Ishikawa (cell line): ENCODE data around the gene RNF220.

Source experiments
- CEBPB ChIP-seq: IDR thresholded peaks from 2 replicates; pipeline ENCODE4 v1.6.1; 2012
- CREB1 ChIP-seq: IDR thresholded peaks from 2 replicates; pipeline ENCODE4 v1.6.1; 2012; ENCODE audit warnings: low read depth
- EGR1 ChIP-seq: IDR thresholded peaks from 2 replicates; pipeline ENCODE4 v1.6.1; 2012
- EP300 ChIP-seq: IDR thresholded peaks from 2 replicates; pipeline ENCODE4 v1.6.1; 2012; ENCODE audit warnings: borderline replicate concordance
- FOXM1 ChIP-seq: IDR thresholded peaks from 2 replicates; pipeline ENCODE4 v1.6.1; 2012; ENCODE audit warnings: low read depth, borderline replicate concordance
- NFIC ChIP-seq: IDR thresholded peaks from 2 replicates; pipeline ENCODE4 v1.6.1; 2012
- RAD21 ChIP-seq: IDR thresholded peaks from 2 replicates; pipeline ENCODE4 v1.6.1; 2012; ENCODE audit warnings: low read depth
- REST ChIP-seq: IDR thresholded peaks from 2 replicates; pipeline ENCODE4 v1.6.1; 2012; ENCODE audit warnings: low read depth, mild to moderate bottlenecking
- TAF1 ChIP-seq: IDR thresholded peaks from 2 replicates; pipeline ENCODE4 v1.6.1; 2012; ENCODE audit warnings: low read depth, mild to moderate bottlenecking
- TCF12 ChIP-seq: IDR thresholded peaks from 2 replicates; pipeline ENCODE4 v1.6.1; 2012; ENCODE audit warnings: low read depth
- USF1 ChIP-seq: IDR thresholded peaks from 2 replicates; pipeline ENCODE4 v1.6.1; 2012
- YY1 ChIP-seq: IDR thresholded peaks from 2 replicates; pipeline ENCODE4 v1.6.1; 2012; ENCODE audit warnings: low read depth
- ZBTB7A ChIP-seq: IDR thresholded peaks from 2 replicates; pipeline ENCODE4 v1.6.1; 2012; ENCODE audit warnings: low read depth
- TF ChIP-seq, protein P1 (sequence below): IDR thresholded peaks from 2 replicates; pipeline ENCODE4 v1.6.1; 2012

Gene RNF220

DNA sequence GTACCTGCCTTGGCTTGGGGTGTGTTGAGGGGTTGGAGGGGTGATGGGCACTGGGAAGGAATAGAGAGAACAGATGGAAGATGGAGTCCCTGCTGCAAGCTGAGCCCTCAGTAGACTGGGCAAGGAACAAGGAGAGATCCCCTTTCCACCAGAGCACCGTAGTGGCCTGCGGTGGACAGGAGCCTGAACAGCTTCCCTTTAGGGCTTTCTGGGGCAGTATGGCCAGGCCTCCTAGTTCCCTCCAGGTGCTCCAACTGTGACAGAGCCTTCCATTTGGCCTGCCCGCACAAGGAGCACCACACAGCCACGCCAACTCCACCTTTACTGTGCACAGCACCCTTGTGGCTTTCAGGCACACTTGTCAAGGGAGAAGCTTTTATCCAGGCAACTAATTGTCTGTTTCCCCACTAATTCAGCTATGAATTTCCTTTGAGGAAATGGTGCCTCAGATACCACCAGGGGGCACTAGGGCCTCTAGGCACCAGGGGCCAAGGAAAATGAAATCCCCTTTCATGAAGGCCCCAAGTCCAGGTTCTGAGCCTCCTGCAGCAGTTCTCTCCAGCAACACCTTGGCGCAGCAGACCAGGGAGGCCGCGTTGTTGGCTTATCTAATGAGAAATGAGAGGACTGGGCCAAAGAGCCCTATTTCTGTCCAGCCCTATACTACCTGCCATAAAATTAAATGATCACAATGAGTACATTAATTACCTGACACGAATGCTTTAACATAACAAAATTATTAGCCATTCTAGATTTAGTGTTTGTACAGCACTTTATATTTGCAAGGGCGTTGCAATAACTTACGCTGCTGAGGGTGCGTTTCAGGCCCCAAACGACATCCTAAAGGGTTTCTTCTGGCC is 26.9 kb upstream of the RNF220 start:
- TF ChIP-seq FOXM1 (no peak), RAD21 (peak; percentile 83)

- TF ChIP-seq TCF12: no peak
- no peak for TF ChIP-seq NFIC
These were observed 24.3 kb upstream of the RNF220 start for GRCh38 chr1:44380666-44381177.

DNA sequence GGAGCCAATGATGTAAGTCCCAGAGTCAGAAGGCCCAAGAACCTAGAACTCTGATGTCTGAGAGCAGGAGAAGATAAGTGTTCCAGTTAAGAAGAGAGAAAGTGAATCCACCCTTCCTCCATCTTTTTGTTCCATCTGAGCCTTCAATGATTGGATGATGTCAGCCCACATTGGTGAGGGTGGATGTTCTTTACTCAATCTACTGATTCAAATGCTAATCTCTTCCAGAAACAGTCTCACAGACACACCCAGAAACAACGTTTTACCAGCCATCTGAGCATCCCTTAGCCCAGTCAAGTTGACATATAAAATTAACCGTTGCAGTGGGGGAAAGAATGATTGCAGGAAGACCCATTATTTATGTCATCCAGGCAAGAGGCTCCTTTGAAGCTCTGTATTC is 16.5 kb upstream of the RNF220 start:
- TF ChIP-seq NFIC (no peak), REST (no peak), TCF12 (no peak), YY1 (no peak), USF1 (no peak), CREB1 (no peak), ZBTB7A (no peak), CEBPB (no peak), FOXM1 (no peak), RAD21 (no peak), EP300 (no peak), EGR1 (no peak)
- TF ChIP-seq, protein P1, sequence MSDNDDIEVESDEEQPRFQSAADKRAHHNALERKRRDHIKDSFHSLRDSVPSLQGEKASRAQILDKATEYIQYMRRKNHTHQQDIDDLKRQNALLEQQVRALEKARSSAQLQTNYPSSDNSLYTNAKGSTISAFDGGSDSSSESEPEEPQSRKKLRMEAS: no peak

DNA sequence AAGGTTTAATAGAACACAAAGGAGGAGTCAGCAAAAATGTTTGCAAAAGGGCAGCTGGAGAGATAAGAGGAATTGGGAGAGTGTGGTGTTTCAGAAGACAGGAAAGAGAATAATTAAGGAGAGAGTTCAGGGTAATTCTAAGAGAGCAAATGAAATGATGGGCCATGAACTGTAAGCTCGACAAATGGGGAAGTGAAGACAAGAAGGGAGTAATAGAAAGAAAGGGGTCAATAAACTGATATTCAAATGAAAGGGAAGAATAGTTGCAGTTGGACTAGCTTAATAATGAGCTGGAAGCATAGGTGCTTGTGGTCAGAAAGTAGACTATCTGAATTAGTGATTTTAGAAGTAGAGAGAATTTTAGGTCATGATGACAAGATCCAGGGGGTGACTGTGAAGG is 15.6 kb upstream of the RNF220 start:
- TF ChIP-seq CREB1: no peak
- no peak for TF ChIP-seq EGR1
- no peak for TF ChIP-seq EP300
- TF ChIP-seq, protein P1: no peak
- TF ChIP-seq TCF12: no peak
- TF ChIP-seq YY1: no peak
- no peak for TF ChIP-seq ZBTB7A
- no peak for TF ChIP-seq USF1
- TF ChIP-seq REST: no peak

DNA sequence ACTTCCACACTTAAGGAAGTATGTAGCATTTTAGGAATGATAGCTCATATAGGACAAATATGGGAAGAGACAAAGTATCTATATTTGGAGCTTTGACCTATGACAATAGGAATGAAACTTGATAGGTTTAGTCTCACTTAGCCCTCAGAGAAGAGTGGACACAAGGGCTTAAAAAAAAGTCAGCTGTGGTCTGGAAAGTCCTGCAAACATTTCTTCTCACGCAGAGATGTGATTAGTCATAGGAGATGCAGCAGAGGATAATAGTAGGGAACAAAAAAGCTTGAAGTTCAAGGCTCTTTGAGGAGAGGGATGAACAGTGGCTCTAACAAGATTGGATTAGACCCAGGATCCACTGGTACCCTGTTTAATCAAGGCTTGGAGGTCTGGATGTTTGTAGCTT is 14.8 kb upstream of the RNF220 start:
- TF ChIP-seq YY1 (no peak), USF1 (no peak), CEBPB (no peak)

GRCh38 chr1:44401256-44402228 is 3.5 kb upstream of the RNF220 start:
- no peak for TF ChIP-seq CEBPB
- TF ChIP-seq TAF1: no peak
- no peak for TF ChIP-seq TCF12
- TF ChIP-seq NFIC: no peak
- TF ChIP-seq RAD21: no peak
